Mucosa of stomach (tissue), 1 donor: ENCODE data around the gene MKLN1.
"Not testable (repeated sequence)": the region's sequence is repeated elsewhere in the genome, so short reads cannot be mapped to it uniquely, and the experiment has no call there.

Source experiments
- H3K27me3 ChIP-seq: one replicate; pipeline ENCODE4 v1.7.0; 2013; ENCODE audit warnings: mild to moderate bottlenecking, low read length; ENCODE audit not compliant: control insufficient read depth, insufficient read depth
- H3K36me3 ChIP-seq: one replicate; pipeline ENCODE4 v1.7.0; 2013; ENCODE audit warnings: low read length; ENCODE audit not compliant: control insufficient read depth, insufficient read depth
- H3K4me1 ChIP-seq: one replicate; pipeline ENCODE4 v1.7.0; 2013; ENCODE audit warnings: mild to moderate bottlenecking, low read length; ENCODE audit not compliant: control insufficient read depth, insufficient read depth
- H3K4me3 ChIP-seq: one replicate; pipeline ENCODE4 v1.7.0; 2013; ENCODE audit warnings: low read length
- H3K9ac ChIP-seq: one replicate; pipeline ENCODE4 v1.7.0; 2013; ENCODE audit warnings: mild to moderate bottlenecking, low read length, moderate library complexity
- H3K9me3 ChIP-seq: one replicate; pipeline ENCODE4 v1.7.0; 2013; ENCODE audit warnings: mild to moderate bottlenecking, low read length, moderate library complexity; ENCODE audit not compliant: control insufficient read depth
- donor health status: Pancreatic carcinoma.

Gene MKLN1

DNA sequence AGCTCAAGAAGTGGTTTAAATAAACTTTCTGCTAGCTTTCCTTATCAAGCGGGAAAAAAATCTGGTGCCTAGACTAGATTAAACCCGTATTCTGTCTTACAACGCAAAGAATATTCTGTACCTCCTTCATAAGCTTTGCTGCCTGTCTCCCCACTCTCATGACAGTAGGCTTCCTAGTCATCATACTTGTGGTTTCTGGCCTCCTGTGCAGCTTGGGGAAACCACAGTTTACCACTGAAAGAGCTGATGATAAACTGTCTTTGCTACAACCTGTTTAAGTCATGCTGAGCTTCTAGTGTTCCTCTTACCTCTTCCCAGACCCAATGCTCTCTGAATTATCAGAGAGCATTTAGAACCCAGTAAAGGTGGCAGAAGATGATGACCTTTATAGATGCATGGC, 173.7 kb downstream of the MKLN1 start:
- Histone ChIP-seq H3K9ac (no peak overlapping the region), H3K36me3 (peaks cover 5% of the 10 kb centered on the region), H3K27me3 (no peaks in the 10 kb centered on the region), H3K4me3 (no peak overlapping the region), H3K4me1 (no peaks in the 10 kb centered on the region), H3K9me3 (no peaks in the 10 kb centered on the region)

DNA sequence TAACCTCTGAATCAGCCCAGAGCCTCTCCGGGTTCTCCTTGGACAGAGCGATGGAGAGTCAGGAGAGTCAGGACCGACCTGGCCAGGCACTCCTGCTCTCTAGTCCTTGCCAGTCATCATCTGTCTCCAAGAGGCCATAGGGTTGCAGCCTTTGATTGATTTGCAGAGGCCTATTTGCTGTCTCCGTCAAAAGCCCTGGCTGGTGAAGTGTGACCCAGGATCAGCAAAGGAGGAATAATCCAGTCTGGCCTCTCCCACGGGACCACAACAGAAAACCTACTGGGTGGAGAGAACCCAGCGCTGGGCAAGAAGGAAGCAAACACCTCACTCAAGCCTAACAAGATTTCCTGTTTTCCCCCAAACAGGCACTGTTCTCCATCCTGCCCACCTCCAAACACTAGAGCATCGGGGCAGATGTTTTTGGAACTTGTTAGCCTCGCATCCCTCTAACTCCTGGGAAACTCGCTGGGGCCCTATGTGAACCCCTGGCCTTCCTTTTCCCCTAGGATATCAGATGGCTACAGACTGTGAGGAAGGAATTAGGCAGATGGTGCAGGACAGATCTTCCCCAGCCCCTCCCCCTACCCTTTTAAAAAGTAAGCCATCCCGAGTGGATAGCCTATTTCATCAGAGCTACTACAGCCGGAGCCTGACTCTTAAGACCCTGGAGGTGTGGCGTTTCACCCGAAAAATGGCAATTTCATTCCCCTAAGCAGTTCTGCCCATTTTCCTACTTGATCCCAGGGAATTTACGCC, 174.4 kb downstream of the MKLN1 start:
- Histone ChIP-seq H3K27me3 (no peaks in the 10 kb centered on the region), H3K36me3 (peaks cover 5% of the 10 kb centered on the region), H3K4me3 (no peak overlapping the region), H3K4me1 (peaks cover 5% of the 10 kb centered on the region), H3K9ac (no peak overlapping the region), H3K9me3 (no peaks in the 10 kb centered on the region)

DNA sequence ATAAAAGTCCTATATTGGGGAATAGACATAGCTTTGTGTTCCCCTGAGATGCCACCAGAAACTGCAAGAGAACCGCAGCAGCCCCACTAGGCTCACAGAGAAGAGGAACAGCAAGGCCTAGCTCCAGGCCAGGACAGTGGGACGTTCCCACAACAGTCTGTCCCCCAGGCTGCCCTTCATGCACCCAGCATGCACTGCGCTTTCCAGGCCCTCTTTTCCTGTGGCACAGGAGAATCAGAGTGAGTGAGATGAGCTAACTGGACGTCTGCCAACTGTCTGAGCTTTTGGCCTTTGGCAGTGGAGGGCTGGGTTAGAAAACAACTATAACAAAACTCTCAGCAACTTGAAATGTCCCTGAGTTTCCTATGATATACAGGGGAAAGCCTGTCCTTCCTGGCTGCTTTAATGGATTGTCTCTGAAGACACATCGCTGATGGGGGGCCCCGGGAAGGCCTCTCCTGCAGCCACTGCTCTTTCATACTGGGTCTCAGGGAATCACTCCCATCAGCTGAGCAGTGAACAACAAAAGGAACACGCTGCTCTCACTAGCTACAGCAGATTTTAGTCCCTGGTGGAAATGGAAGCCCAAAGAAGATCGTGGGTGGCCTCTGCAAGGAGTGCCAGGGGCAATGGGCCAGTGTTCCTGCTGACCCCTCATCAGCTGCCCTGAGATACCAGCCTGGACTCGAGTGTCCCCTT, 175.3 kb downstream of the MKLN1 start:
- no peak overlapping the region for H3K9ac ChIP-seq
- no peaks in the 10 kb centered on the region for H3K9me3 ChIP-seq
- peaks cover 3% of the 10 kb centered on the region for H3K36me3 ChIP-seq
- H3K27me3 ChIP-seq = no peaks in the 10 kb centered on the region
- H3K4me1 ChIP-seq = peaks cover 10% of the 10 kb centered on the region
- H3K4me3 ChIP-seq = no peak overlapping the region

DNA sequence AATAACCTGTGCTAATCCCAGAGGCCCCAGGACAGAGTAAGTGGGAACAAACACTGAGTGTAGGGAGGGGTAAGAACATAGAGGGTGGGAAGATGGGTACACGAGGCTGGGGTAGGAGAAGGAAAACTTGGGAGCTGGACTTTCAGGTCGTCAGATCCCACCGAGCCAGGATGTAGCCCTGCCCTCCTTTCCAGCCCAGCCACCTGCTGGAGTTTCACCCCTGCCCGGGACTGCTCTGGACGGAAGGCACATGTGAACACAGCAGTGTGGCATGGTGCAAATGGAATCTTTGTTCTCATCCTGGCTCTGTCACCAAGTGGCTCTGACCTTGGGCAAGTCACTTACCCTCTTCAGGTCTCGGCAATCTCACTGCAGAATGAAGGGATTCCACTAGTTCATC, 176.0 kb downstream of the MKLN1 start:
- no peaks in the 10 kb centered on the region for H3K36me3 ChIP-seq
- no peaks in the 10 kb centered on the region for H3K9me3 ChIP-seq
- peaks cover 12% of the 10 kb centered on the region for H3K4me1 ChIP-seq
- H3K9ac ChIP-seq = no peak overlapping the region
- no peak overlapping the region for H3K4me3 ChIP-seq
- no peaks in the 10 kb centered on the region for H3K27me3 ChIP-seq

DNA sequence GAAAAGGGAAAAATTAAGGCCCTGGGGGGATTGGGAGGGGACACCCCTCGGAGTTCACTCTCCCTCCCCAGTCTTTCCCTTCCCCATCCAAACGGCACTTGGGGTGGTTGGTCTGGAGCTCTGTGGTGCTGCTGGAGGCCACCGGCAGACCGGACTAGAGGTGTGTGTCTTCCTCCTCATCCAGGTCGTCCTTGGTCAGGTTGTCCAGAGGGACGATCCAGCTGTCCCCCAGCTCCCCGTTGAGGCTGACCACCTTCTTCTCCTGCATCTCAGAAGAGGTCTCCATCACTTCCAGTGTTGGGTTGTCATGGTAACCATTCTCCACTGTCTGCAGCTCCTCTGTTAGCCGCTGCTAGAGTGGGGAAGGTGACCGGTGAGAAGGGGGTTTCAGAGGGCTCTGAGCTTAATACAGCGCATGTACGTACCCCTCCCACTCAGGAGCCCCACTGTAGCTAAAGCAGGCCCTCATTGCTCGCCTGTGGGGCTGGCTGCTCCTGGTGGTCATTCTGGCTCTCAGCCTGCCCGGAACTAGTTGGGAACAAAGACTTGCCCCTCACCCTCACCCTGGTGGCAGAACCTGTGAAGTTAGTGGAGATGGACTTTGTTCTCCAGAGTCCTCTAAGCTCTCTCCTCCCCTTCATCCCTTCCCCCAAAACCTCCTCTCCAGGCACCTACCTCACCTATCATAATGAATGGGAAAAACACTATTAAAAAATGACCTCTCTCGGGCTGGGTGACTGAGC, 176.7 kb downstream of the MKLN1 start:
- no peaks in the 10 kb centered on the region for H3K36me3 ChIP-seq

DNA sequence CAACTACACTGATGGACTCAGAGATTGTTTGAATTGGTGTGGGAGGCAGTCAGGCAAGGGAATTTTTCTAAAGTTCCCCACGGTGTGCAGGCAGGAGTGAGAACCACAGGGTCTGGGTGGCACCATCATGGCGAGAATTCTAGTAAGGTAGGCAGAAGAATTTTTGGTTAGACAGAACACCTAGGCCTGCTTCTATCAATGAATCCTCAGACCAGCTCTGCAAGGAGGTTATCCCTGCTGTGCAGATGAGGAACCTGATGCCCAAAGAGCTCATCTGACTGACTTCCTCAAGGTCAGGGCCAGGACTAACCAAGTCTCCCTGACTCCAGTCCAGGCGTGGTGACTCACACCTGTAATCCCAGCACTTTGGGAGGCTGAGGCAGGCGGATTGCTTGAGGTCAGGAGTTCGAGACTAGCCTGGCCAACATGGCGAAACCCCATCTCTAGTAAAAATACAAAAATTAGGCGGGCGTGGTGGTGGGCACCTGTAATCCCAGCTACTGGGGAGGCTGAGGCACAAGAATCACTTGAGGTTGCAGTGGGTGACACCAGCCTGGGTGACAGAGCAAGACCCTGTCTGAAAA, 177.5 kb downstream of the MKLN1 start:
- not testable (repeated sequence) for H3K27me3 ChIP-seq, H3K9ac ChIP-seq, H3K36me3 ChIP-seq, H3K4me3 ChIP-seq, H3K9me3 ChIP-seq
- H3K4me1 ChIP-seq = peaks cover 12% of the 10 kb centered on the region

More for the DNA sequence above, 176.7 kb downstream of the MKLN1 start:
- Histone ChIP-seq H3K9me3 (no peaks in the 10 kb centered on the region), H3K4me1 (peaks cover 12% of the 10 kb centered on the region), H3K9ac (no peak overlapping the region), H3K27me3 (no peaks in the 10 kb centered on the region), H3K4me3 (no peak overlapping the region)

DNA sequence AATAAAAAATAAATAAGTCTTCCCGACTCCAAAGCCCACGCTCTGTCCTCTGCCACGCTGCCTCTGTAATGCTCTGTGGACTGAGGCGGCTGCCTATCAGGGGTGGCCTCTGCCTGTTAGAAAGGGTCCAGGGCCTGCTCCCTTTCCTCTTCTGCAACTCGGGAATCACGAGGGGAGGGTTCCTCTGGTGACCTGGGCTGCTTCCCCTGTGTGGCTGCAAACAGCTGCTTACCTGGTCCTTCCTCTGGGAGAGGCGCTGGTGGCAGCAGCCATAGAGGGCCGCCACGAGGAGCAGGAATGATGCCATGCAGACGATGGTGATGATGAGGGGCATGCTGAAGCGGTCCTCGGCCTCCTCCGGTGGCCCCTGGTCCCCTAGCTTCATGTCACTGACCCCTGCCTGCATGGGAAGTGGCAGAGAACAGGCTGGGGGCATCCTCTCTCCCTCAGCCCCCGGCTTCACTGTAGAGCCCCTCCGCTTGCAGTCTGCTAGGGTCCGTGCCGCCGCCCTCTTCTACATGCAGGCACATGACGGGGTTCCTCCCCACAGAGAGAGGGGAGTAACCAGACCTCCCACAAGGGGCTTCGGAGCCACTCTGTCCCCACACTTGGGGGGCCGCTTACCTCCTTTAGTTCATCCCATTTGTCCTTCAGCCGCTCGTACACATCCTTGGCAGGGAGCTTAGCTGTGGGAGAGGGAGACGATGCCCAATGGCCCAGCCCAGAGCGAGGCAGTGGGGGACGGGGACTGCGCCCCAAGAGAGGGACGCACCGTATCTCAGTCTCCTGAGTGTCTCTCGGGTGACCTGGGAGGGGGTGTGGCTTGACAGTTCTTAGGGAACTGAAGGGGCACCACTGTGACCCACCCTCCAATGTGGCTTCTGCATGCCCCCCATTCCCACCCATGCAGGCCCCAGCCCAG, 178.2 kb downstream of the MKLN1 start:
- Histone ChIP-seq H3K9me3 (no peaks in the 10 kb centered on the region), H3K27me3 (no peaks in the 10 kb centered on the region), H3K9ac (no peak overlapping the region), H3K4me1 (peaks cover 12% of the 10 kb centered on the region), H3K36me3 (no peaks in the 10 kb centered on the region), H3K4me3 (no peak overlapping the region)

DNA sequence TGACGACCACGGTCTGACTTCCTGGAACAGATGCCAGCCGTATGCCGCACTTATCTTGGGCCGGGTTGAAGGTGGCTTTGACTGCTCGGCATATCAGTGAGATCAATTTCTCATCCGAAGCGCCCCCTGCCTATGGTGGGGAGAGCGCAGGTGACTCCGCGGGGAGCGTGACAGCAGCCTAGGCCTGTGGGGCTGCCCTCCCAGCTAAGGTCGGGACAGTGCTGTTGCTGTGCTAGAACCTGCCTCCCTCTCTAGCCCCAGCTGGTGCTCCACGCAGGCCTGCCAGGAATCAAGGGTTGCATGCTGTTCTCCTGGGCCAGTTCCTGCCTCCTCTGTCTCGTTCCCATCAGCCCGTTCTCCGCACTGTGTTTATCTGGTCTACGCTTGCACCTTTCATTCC, 178.9 kb downstream of the MKLN1 start:
- no peak overlapping the region for H3K9ac ChIP-seq
- H3K27me3 ChIP-seq = no peaks in the 10 kb centered on the region
- no peaks in the 10 kb centered on the region for H3K9me3 ChIP-seq
- no peak overlapping the region for H3K4me3 ChIP-seq
- H3K36me3 ChIP-seq = no peaks in the 10 kb centered on the region
- H3K4me1 ChIP-seq = peaks cover 12% of the 10 kb centered on the region

DNA sequence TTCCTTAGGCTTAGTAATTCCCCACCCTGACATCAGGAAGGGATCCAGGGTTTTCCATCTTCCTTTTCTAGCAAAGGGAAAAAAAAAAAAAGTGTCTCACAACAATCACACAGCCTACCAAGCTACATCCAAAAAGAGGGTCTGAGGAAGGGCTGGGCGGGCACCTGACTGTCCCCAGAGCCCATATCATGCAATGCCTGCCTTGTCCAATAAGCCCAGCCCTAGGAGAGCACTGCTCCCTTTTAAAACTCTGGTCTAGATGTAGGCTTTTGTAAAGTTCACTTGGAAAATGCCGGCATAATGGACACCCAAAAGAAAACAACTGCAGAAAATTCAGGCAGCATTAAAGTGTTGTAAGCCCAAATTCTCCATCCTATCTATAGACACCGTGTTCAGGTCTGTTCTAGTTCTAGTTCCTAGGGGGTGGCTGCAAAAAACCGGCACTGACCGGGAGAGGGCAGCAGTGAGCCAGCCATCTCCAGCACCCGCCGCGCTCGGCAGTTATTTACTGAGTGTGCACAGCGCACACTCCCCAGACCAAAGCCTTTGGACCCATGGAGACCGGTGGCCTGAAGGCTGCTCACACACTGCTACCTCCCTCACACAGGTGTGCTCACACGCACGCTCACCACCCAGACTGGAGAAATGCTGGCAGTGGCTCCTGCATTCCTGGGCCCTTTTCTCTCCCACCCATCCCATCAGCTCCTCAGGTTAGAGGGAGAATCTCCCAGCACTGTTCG, 180.1 kb downstream of the MKLN1 start:
- no peaks in the 10 kb centered on the region for H3K36me3 ChIP-seq
- no peaks in the 10 kb centered on the region for H3K9me3 ChIP-seq
- H3K4me1 ChIP-seq = peaks cover 12% of the 10 kb centered on the region
- no peaks in the 10 kb centered on the region for H3K27me3 ChIP-seq
- H3K9ac ChIP-seq = no peak overlapping the region
- no peak overlapping the region for H3K4me3 ChIP-seq

DNA sequence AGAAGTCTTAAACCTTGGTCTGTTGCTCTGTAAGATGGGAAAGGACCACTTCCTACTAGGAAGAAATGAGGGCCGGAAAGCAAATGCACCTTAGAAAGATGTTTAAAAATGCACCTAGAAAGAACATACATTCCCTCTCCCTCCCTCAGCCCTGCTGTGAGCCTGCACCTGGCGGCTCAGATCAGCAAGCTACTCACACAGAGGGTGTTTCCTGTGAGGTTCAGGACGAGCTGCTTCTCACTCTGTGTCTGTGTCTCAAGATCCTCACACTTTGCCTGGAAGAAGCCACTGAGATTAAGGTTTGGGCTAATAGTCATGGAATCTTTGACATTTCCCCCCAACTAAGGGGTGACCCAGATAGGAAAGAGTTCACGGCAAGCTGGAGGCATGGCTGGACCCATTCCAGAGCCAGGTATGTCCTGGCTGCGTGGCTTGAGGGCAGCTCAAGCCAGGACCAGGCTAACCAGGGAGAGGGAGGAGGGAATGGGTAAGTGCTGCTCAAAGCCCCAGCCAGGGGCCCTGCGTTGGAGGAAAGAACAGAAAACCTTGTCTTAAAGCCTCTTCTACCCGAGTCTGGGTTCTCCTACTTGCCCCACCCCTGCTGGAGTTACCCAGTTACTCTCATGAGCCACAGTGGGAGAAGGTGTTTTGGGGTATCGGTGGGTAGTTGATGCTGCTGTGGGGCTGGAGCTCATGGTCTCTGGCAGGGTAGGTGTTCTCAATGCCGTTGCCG, 181.2 kb downstream of the MKLN1 start:
- Histone ChIP-seq H3K27me3 (no peaks in the 10 kb centered on the region), H3K36me3 (no peaks in the 10 kb centered on the region), H3K4me3 (no peak overlapping the region), H3K9ac (no peak overlapping the region), H3K9me3 (no peaks in the 10 kb centered on the region), H3K4me1 (peaks cover 12% of the 10 kb centered on the region)
